Femur (tissue), 1 donor: ENCODE results near the gene PTPRN2.

Experiments used
- DNase-seq: peaks from one replicate; pipeline ENCODE4 v3.0.0-alpha.2; 2017

Gene PTPRN2

GRCh38 chr7:157690058-157690832 is 897.4 kb downstream of the PTPRN2 start:
- DNase-seq: no peak

DNA sequence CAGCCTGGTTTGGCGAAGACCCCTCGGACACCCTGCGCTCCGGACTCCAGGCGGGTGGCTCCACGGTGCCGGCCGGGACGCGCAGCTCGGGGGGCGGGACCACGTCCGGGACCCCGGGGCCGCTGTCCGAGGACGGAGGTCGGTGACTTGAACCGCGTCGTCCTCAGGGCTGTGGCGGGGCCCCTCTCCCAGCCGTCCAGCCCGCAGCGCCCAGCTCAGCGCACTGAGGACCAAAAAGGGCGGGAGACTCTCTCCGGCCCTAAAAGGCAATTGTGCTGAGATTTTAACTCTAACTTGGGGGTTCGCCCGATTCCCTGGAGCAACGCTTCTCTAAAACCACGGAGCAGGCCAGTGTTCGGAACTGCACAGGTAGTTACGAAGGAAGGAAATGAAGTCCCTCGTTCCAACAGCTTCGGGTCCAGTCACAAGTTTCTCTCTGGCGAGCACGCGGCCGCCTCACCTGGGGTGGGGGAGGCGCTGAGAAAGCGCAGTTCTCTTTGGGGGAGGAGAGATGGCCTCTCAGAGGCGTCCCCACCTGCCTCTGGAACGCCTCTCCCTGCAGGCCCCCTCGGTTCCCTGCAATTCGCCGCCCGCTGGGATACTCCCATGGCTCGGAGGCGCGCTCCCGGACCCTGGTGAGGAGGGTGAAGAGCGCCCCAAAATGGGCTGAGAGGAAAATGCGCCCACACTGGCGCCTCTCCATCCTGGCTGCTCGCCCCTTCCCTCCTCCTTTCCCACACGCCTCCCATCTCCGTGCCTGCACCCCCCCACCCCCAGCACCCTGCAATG is 898.2 kb downstream of the PTPRN2 start:
- DNase-seq: no peak

DNA sequence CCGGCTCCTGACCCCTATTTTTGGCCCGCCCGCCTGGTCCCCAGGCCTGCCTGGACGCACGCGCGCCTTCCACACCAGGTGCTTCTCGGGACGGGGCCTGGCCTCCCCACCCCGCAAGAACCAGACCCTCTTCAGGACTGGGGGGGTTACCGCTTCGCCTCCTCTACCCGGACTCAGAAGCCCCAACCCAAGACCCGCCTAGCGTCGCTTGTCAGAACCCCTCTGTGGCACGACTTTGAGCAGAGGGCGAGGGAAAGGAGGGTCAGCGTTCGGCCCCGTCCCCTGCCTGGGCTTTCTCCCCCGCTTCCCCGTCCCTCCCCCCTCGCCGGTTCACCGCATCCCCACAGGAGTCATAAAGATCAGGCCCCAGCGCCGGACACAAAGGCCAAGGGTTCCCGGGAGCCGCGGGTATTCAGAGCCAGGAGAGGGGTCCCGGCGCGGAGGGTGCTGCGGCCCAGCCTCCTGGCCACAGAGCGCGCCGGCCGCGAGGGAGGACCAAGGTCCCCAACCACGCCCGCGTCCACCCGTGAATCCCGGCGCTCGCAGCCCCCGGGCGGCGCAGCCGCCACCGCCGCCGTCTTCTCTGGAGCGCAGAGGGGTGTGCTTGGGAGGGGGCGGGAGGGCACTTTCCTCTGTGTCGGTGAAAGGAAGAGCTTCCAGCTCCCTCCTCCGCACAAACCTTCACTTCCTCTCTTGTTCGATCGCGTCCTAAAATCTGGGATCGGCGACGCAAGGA is 898.9 kb downstream of the PTPRN2 start:
- no peak for DNase-seq

DNA sequence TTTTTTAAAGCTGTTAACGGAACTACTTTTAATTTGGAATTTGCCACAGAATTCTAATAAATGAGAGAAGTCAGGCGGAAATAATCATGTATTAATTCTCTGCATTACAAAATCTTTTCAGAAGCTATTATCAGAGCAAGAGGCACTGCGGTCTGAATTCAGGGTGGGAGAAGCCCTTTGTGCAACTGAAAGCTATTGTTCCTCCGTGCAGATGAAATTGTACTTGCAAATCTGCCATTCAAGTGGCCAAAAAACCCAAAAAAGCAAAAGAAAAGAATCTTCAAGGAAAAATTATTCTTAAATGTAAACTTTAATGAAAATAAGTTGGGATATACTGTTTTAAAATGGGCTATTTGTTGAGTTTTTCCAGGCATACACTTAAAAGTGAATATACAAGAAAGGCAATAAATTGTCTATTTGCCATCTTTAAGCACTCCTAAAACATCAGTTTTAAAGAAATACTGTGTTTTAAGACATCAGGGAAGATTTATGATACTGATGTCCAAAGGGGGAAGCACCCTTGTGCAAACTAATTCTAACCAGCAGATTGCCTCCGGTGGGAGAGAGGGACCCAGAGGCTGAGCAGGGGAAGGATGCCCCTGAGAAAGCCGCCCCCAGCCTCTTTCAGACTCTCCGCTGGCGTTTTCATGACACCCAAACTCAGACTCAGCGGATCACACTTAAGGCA is 899.6 kb downstream of the PTPRN2 start:
- no peak for DNase-seq

DNA sequence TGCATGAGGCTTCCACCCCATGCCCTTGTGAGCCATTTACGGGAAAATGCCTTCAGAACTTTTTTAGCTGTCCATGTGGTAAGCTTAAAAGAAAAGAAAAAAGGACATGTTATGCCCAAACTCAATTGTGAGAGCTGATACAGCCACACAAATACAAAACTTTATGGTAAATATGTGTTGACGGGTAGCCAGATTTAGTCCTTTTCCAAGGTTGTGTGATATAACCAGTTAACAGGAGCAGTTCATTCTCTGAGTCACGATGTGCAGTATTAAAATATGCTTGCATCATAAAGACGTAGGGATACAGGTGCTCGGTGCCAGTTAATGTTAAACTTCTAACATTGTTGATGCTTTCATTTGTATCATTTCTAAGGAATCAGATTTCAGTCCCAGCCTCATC is 900.5 kb downstream of the PTPRN2 start:
- no peak for DNase-seq

- peak; percentile 1 for DNase-seq
These were observed 901.2 kb downstream of the PTPRN2 start for GRCh38 chr7:157686285-157686894.

DNA sequence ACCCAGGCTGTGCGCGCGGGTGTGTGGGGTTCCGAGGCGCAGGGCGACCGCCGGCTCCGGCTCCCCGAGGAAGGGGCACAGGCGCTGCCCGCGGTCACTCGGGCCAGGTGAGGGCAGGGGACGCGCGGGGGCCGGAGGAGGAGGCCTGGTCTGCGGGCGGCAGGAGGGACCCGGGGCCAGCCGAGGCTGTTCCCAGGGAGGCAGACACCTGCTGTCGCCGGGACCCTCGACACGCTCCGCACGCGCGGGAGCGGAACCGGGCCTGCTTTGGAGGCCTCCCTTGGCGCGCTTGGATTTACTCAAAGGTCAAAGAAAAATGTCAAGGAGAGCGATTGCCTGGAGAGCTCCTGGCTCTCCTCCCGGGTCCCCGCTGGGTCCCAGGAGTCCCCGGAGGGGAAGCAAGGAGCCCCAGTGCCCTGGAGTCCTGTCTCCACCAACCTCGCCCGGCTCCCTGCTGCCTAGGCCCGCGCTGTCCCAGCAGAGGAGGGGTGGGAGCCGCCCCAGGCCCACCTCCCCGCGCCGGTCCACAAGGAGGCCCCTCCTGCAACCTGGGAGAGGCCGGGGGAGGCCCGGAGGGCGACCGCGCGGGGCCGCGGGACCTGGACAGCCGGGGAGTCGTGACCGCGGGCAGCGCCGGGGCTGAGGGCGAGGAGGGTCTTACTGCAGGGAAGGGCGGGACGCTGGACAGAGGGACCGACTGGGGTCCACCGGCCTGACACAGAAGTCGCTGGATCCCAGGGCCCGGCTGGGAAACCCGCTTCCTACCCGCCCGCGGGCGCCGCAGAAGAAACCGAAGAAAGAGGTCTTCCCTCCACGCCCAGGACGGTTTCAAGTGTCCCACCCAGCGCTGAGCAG is 902.0 kb downstream of the PTPRN2 start:
- peak; percentile 11 for DNase-seq

GRCh38 chr7:157684909-157685429 is 902.7 kb downstream of the PTPRN2 start:
- DNase-seq: peak; percentile 12

- no peak for DNase-seq
These were observed 903.3 kb downstream of the PTPRN2 start for GRCh38 chr7:157684157-157684908.

- DNase-seq: no peak
These were observed 903.9 kb downstream of the PTPRN2 start for GRCh38 chr7:157683747-157684156.

DNA sequence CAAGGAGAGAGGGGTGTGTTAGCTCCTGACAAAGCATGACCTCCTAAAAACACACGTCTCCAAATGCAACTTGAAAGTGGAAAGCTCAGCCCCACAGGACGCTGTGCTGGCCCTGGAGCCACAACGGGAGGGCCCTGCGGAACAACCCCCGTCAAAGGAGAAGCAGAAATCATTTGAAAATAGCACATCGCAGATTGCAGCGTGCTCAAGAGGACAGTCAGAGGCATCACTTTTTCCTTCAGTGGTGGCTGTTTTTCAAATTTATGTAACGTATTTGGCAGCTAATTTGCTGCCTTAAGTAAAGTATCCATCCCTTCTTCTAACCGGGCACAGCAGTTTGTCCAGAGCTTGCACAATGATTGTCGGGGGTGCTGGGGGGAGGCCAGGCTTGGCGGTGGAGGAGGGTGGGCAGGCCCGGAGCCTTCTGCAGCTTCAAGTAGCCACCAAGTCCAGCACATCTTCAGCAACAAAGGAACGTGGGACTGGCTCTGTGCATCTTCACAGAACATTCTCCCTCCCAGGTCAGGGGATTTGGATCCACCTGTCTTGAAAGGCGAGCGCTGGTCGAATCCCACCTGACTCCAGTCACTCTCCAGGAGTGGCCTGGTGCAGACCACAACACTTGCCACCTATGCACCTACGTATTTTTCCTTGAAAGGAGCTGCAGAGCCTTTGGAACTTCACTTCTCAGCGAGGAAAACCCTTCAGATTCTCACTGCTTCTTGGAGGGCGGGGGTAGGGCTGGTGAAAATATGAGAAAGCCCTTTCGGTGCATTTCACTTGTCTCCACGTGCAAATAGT is 904.5 kb downstream of the PTPRN2 start:
- DNase-seq: no peak

- DNase-seq: no peak
These were observed 905.3 kb downstream of the PTPRN2 start for GRCh38 chr7:157682064-157682945.

- no peak for DNase-seq
These were observed 908.0 kb downstream of the PTPRN2 start for GRCh38 chr7:157679607-157680006.

- DNase-seq: no peak
These were observed 909.1 kb downstream of the PTPRN2 start for GRCh38 chr7:157678501-157678900.

GRCh38 chr7:157676456-157677255 is 911.0 kb downstream of the PTPRN2 start:
- peak; percentile 5 for DNase-seq

- DNase-seq: peak; percentile 20
These were observed 911.6 kb downstream of the PTPRN2 start for GRCh38 chr7:157676001-157676400.

DNA sequence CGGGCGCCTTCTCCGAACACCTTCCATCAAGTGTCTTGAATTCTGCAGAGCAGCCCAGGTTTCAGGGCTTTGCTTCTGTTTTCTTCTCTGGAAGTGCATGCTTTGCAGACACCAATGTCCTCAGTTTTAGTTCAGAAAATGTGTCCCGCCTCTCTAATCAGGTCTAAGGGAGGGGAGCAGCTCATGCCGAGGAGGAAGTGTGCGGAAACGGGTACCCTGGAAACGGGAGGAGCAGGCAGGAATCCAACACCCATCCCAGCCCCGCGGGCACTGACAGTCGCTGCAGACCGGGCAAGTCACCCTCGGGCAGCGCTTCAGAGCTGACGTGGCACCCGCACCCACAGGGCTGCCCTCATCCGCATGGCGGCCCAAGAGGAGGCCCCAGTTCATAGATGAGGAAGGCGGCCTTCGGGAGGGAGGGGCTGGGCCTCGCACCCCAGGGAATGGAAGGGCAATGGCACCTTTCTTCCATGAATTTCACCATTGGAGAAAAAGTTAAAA is 912.1 kb downstream of the PTPRN2 start:
- DNase-seq: no peak
